Measurements from ENCODE around the gene CHDH.

The CHDH gene

GRCh38 chr3:53846134-53846850 is at the start of gene CHDH, which contains the start of gene IL17RB:
Gene CHDH, minus strand, starts transcription at chr3:53846419. Its CDS starts 22,411 bp downstream, at chr3:53824008.
Gene IL17RB, plus strand, starts transcription at chr3:53846568. Its CDS starts 21 bp downstream, at chr3:53846589.
- DNase-seq, result no peak

DNA sequence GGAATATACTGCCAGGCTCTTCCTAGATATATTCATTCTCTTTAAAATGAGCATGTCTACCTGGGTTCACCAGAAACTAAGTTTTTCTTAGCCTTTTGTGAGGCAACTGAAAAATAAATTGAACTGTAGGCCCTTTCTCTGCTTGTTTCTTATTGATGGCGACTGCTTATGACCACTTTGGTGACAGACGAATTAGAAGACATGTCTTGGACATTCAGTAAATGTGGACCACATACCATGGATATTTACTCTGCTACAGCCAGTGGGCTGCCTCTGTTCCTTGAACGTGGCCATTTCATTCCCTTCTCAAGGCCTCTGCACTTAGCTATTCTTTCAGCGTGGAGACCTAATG is 46.0 kb upstream of the CHDH start:
- DNase-seq, result no peak

DNA sequence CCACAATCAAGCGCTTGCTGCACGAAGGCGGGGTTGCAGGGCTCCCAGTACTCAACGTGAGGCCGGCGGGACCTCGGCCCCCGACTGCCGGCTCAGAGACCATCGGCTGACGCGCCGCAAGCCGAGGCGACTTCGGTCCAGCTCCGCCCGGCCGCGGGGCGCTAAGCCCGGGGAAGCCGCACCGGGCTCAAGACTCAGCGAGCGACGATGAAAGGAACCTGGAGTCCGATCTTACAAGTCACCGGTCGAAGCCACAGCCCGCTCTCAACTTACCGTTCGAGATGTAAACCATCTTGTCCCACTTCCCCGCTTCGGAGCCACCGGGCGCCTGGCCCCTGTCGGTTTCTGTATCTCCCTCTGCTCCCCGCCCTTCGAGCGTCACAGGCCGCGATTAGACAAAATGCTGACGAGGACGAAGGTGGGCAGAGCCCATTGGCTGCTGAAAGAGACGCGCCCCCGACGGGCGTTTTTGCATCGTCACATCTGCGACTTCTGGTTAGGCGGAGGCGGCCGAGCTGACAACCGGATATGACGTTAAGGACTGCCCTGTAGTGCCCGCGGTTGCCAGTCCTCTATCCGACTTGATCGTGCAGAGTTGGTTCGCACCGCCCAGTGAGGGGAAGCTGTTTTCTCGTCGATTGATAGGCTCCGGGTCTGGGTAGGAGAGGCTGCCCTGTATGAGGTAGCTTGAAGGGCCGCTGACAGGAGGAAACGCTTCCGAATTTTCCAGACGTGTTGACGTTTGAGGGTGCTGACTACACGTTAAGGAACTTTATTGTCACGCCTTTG is 45.5 kb upstream of the CHDH start, which contains the start of gene SELENOK:
TSS of gene SELENOK (minus strand) at position 363 of the 789 bp plus-strand sequence.
- peak; percentile 99 for DNase-seq

DNA sequence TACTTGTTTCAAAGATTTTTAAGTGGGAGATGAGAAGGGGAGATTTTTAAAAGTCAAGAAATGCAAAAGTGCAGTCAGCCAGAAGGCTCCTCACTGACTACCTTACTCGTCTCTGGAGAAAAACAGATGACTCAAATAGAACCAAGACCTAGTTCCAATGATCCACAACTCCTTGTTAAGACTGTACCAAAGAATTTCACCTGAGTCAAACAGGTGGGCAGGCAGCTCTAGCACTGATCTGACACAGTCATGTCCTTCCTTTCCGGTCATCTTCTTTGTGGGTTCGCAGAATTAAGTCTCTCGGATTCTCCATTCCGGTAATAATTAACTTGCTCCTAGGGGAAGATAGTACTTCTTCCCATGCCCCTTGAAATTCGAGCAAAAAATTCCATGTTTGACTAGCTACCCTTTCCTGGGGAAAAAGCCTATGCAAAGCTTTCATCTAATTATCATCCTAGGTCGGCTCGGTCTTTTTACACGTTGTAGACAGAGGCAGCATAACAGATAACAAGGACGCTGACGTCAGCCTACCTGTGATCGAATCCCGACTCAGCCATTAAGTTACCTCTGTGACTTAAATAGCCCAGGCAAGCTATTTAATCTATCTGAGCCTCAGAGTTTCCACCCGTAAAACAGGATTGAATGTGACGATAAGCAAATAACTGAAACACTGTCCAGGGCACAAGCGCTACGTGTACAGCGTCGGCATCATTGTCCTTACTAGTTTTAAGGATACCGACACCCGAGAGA is 44.7 kb upstream of the CHDH start:
- DNase-seq, result no peak

GRCh38 chr3:53888232-53888631 is 42.0 kb upstream of the CHDH start:
- no peak for DNase-seq

DNA sequence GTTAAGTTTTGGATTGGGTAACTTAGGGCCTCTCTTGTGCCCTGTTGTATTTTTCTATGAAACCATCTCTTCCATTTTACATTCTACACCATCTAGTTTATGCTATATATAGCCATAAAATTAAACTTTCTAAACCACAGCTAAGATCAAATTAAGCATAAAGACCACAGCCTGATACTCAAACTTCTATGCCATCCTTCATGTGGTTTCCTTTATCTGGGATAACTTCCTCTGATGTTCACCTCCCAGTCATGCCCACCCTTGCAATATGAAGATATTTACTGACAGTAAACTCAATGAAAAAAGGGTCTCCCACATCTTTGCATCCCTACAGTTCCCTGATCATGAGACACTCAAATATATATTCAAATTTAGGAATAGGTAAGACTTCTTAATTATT is 41.2 kb upstream of the CHDH start:
- no peak for DNase-seq

- DNase-seq, result no peak
These were observed 39.0 kb upstream of the CHDH start for GRCh38 chr3:53885239-53885638.

- DNase-seq, result no peak
These were observed 38.4 kb upstream of the CHDH start for GRCh38 chr3:53884623-53885022.

DNA sequence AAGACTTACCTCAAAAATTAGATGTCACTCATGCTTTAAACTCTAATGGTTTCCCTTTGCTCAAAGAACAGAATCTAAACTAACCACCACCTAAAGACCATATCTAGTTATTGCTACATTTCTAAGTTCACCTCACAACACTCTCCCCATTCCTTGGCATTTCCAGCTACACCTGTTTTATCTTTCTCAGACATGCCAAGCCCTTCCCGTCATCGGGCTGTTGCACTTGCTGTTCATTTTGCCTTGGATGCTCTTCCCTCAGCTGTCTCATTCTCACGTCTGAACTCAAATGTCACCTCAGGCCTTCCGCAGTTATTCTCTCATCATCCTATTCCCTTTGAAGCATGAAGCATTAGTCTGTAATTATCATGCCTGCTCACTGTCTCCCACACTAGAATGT is 36.8 kb upstream of the CHDH start:
- no peak for DNase-seq

DNA sequence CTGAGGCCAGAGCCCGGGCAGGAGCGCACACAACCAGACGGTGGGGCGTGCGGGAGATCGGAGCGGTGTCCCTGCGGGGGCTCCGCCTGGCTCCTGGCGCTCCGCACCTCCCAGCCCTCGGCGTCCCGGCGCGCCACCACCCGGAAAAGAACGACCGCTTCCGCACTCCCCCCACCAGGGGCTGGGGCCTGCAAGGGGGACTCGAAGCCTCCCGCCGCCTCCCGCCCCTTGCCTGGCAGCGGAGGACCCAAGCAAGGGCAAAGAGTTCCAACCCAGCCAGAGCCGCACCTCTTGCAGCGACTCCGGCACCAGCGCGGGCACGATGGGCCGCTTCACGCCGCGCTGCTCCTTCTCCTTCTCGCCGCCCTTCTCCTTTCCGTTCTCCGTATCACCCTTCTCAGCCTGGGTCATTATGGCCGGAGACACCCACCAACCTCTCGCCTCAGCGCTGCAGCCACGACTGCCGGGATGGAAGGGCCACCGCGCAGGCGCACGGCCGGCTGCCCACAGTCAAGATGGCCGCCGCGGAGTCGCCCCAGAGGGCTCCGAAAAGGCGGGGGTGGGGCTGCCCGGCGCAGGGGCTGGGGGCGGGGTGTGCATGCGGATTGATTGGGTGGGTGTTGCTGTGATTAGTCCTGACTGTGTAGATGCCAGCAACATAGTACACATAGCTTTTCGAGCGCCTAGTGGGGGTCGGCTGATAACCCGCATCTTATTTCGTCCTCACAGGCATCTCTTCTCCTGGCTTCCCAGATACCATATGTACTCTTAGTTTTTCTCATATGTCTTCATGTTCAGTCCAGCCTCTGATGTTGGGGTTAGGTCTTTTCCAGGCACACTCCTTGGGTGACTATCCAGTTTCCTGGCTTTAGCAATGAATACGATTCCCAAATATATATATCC is 35.7 kb upstream of the CHDH start, which contains the start of gene ACTR8:
TSS of gene ACTR8 (minus strand) at position 462 of the 903 bp plus-strand sequence. CDS start at position 411, 51 bp downstream.
- peak; percentile 77 for DNase-seq

GRCh38 chr3:53880396-53881345 is 34.5 kb upstream of the CHDH start:
- DNase-seq, result no peak

GRCh38 chr3:53865732-53866499 is 19.7 kb upstream of the CHDH start:
- no peak for DNase-seq

DNA sequence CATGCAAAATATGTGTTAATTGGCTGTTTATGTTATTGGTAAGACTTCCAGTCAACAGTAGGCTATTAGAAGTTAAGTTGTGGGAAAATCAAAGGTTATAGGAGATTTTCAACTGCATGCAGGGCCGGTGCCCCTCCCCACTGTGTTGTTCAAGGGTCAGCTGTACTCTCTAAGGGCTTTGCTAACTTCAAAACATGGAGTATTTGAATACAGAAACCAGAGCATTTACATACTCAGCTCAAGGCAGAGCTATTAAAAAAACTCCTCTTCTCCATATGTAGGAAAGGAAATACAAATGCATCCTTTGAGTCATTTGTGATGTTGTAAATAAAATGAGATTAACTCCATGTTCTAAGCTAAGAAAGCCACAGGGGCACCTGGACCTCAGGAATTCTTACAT is 16.9 kb upstream of the CHDH start:
- DNase-seq, result no peak

DNA sequence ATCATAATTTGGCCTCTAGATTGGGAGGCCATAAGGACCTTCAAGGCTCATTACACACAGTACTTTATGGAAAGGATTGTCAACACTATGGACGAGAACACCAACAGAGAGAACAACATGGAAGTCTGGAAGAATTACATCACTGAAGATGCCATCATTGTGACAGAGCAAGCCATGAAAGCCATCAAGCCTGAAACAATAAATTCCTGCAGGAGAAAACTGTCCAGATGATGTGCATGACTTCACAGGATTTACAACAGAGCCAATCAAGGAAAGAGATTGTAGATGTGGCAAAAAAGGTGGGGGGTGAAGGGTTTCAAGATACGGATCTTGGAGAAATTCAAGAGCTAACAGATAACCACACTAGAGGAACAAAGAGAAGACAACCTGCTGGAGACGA is 16.0 kb upstream of the CHDH start:
- no peak for DNase-seq

DNA sequence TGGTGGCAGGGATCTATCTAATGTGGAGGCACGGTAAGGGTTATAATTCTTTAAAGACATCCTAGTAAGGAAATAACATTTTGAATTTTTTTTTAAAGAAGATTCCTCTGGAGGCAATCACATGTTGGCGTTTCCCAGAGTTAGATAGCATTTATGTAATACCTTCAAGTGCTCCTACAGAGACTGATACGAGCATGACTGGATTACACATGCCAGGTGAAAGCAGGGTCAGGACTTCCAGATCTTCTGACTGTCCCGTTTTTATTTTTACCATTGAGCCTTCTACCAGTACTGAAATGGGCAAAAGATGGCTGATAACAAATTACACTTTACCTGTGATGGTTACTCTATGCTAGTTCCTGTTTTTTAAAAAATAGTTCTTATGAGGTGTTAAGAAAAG is 14.0 kb upstream of the CHDH start:
- DNase-seq, result no peak

GRCh38 chr3:53859178-53859577 is 13.0 kb upstream of the CHDH start:
- DNase-seq, result no peak

- no peak for DNase-seq
These were observed 12.0 kb upstream of the CHDH start for GRCh38 chr3:53858096-53858741.

DNA sequence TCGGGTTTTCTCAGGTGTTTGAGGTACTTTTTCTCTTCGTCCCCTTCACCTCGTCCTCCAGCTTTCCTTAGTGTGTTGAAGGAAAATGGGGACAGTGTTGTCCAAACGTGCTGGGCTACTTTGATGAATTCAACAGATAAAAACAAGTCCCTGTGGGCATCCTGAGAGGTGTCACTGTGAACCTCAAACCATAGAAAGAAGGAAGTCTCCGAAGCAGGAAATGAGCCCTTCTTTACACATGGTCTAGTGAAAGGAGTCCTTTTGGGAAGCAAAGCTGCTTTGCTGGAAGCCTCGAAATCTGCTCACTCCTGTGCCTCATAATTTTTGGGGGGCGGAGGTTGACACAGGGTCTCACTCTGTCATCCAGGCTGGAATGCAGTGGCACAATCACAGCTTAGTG is 10.7 kb upstream of the CHDH start:
- DNase-seq, result no peak

GRCh38 chr3:53850895-53851294 is 4.7 kb upstream of the CHDH start:
- no peak for DNase-seq

DNA sequence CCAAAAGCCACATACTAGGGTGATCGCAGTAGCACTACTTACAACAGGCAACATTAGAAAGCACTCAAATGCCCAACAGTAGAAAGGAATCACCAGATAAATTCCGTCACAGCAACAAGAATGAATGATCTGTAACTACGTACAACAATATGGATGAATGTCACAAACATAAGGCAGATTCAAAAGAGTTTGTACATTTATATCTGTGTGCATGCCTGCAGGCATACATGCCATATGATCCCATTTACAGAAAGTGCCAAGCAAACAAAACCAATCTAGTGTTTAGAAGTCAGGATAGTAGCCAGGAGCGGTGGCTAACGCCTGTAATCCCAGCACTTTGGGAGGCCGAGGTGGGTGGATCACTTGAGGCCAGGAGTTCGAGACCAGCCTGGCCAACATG is 3.7 kb upstream of the CHDH start:
- DNase-seq, result no peak
